ENCODE measurements around the gene BCL2. TPM values are rescaled to one million over a fixed set of nuclear protein-coding genes. Genes with fewer than 3 reads are reported as not detected.

The BCL2 gene
- total and polyA plus RNA-seq, 9 of the 15 experiments (the other 6 are each of a cell fraction or from before 2014, with no cell fraction given) = 0.10 to 1.1 (median 0.65) TPM

DNA sequence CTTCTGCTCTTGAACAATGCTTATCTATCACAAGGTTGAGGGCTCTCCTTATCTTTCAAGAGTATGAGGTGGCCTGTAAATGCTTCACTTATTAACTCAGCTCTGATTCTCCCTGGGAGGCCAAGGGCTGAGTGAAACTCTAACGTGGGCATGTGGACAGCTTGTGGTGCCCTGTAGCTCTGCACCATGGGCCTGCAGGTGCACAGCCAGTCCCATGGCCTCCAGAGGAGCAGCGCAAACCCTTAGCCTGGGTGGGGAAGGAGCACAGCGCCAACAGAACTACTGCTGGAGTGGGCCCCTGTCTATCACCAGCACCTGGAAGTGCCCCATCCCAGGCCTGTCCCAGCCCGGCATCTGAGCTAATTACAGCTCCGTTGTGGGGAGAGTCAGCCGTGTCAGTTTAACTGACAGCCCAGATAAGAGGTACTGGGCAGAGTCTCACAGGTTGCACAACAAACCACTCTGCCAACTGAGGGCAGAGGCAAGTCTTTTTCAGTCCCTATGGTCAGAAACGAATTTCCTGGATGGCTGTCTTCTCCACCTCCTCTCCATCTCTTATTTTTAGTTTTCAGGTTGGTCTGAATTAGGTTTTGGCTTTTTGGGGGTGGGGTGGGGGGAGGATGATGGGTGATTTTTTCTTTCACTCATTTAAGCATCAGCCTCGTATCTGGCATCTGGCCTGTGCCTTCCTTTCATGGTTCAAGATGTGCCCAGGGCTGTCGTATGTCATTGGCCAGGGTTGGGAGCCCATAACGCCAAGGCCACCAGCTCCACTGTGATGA lies 219.5 kb downstream of the BCL2 start:
- Histone ChIP-seq H3K4me3 (no peak overlapping the region), H4K20me1 (replicated peaks; ENCODE audit: control insufficient read depth, insufficient read depth, low read length) (no peaks in the 10 kb centered on the region; the same call in 1 of the 2 replicates), H3K79me2 (ENCODE audit: control insufficient read depth, insufficient read depth, low read length) (no peaks in the 10 kb centered on the region), H3K4me1 (replicated peaks in 1 of 2; ENCODE audit: control insufficient read depth in 2 of 2, insufficient read depth in 2 of 2, low read length in 2 of 2) (no peaks in the 10 kb centered on the region), H2AFZ (ENCODE audit: low read depth, low read length) (no peak overlapping the region), H3K9me1 (ENCODE audit: control insufficient read depth, insufficient read depth, low read length) (no peaks in the 10 kb centered on the region), H3K27ac (ENCODE audit: extremely low read depth, low read depth, low read length) (no peak overlapping the region), H3K9ac (ENCODE audit: insufficient read depth in 1 of 2, low read depth in 2 of 2, low read length in 2 of 2) (no peak overlapping the region), H3K4me2 (ENCODE audit: insufficient read depth, low read length) (no peak overlapping the region), H3K9me3 (replicated peaks; ENCODE audit: control insufficient read depth, insufficient read depth, low read depth, low read length) (no peaks in the 10 kb centered on the region), H3K36me3 (ENCODE audit: control insufficient read depth, insufficient read depth, low read length) (no peaks in the 10 kb centered on the region), H3K27me3 (ENCODE audit: control insufficient read depth in 2 of 2, insufficient read depth in 2 of 2, low read length in 2 of 2) (peaks cover 2 to 50% of the 10 kb centered on the region in 2 experiments; a peak in 3 of 5 replicates)
- POLR2A ChIA-PET = no interaction called here
- WGBS (ENCODE audit: insufficient coverage, low coverage, missing lambda C conversion rate) = 4% methylated on average over 8 of the region's 10 CpGs
- FAIRE-seq (no peak), ATAC-seq (no peak), DNase-seq (ENCODE audit: extremely low read depth in 1 of 4, low spot score in 3 of 4) (no peak)
- BruUV-seq (replicated peaks) = no TSS peak
- CTCF ChIA-PET (ENCODE audit: low intra/inter-chr PET ratio) = no interaction called here
- in situ Hi-C loops (cut with MboI) (no loop called here), intact Hi-C loops (cut with micrococcal nuclease) (no loop called here)
- no peak for TF ChIP-seq ZNF146 (CRISPR knock-in tag; IDR thresholded peaks at IDR 0.05; ENCODE audit: unreplicated experiment)
- no peak for TF ChIP-seq ZNF561 (CRISPR knock-in tag; conservative IDR thresholded peaks at IDR 0.05)
- TF ChIP-seq, protein P1, sequence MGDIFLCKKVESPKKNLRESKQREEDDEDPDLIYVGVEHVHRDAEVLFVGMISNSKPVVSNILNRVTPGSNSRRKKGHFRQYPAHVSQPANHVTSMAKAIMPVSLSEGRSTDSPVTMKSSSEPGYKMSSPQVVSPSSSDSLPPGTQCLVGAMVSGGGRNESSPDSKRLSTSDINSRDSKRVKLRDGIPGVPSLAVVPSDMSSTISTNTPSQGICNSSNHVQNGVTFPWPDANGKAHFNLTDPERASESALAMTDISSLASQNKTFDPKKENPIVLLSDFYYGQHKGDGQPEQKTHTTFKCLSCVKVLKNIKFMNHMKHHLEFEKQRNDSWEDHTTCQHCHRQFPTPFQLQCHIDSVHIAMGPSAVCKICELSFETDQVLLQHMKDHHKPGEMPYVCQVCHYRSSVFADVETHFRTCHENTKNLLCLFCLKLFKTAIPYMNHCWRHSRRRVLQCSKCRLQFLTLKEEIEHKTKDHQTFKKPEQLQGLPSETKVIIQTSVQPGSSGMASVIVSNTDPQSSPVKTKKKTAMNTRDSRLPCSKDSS (IDR thresholded peaks at IDR 0.05; ENCODE audit: low read depth, partially characterized antibody) = no peak
- no peak for TF ChIP-seq ZNF263 (CRISPR knock-in tag; IDR thresholded peaks at IDR 0.05; ENCODE audit: borderline replicate concordance)
- no peak for TF ChIP-seq CBX2 (IDR thresholded peaks at IDR 0.05; ENCODE audit: insufficient read depth, low read length, poor library complexity, severe bottlenecking)
- TF ChIP-seq ZNF445 (CRISPR knock-in tag; IDR thresholded peaks at IDR 0.05; ENCODE audit: low read depth) = no peak
- TF ChIP-seq, protein P2, sequence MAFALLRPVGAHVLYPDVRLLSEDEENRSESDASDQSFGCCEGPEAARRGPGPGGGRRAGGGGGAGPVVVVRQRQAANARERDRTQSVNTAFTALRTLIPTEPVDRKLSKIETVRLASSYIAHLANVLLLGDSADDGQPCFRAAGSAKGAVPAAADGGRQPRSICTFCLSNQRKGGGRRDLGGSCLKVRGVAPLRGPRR (CRISPR knock-in tag; IDR thresholded peaks at IDR 0.05) = no peak
- no peak for TF ChIP-seq LARP7 (IDR thresholded peaks at IDR 0.05)
- no peak for TF ChIP-seq GATA2 (CRISPR knock-in tag; IDR thresholded peaks at IDR 0.05)
- TF ChIP-seq PATZ1 (CRISPR knock-in tag; IDR thresholded peaks at IDR 0.05; ENCODE audit: borderline replicate concordance) = no peak
- TF ChIP-seq, protein P3, sequence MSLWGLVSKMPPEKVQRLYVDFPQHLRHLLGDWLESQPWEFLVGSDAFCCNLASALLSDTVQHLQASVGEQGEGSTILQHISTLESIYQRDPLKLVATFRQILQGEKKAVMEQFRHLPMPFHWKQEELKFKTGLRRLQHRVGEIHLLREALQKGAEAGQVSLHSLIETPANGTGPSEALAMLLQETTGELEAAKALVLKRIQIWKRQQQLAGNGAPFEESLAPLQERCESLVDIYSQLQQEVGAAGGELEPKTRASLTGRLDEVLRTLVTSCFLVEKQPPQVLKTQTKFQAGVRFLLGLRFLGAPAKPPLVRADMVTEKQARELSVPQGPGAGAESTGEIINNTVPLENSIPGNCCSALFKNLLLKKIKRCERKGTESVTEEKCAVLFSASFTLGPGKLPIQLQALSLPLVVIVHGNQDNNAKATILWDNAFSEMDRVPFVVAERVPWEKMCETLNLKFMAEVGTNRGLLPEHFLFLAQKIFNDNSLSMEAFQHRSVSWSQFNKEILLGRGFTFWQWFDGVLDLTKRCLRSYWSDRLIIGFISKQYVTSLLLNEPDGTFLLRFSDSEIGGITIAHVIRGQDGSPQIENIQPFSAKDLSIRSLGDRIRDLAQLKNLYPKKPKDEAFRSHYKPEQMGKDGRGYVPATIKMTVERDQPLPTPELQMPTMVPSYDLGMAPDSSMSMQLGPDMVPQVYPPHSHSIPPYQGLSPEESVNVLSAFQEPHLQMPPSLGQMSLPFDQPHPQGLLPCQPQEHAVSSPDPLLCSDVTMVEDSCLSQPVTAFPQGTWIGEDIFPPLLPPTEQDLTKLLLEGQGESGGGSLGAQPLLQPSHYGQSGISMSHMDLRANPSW (CRISPR knock-in tag; IDR thresholded peaks at IDR 0.05) = no peak
- no peak for TF ChIP-seq ZNF121 (CRISPR knock-in tag; conservative IDR thresholded peaks at IDR 0.05)
- no peak for TF ChIP-seq ZNF217 (CRISPR knock-in tag; IDR thresholded peaks at IDR 0.05)

Data from K562 (cell line).